Natural killer cell (primary cell): ENCODE measurements around the gene COL27A1. TPM values are rescaled to one million over a fixed set of nuclear protein-coding genes. Genes with fewer than 3 reads are reported as not detected.

Experiments
- ATAC-seq, 3 donors: fragments of 150-1000 bp in 2 of 3; fragments of 200-7000 bp in 1 of 3; cut with Tn5 transposase; 1 replicate in 1 of 3; 2 replicates in 2 of 3; pipeline ENCODE4 v1.10.0; 2021; ENCODE audit warnings: mild to moderate bottlenecking in 2 of 3, moderate library complexity in 2 of 3
- DNase-seq, 2 donors: peaks; one replicate each; pipeline versions ENCODE4 v3.0.0 to v3.0.0-alpha.2; 2013 to 2021; ENCODE audit warnings: mixed read lengths in 1 of 2
- H3K27ac ChIP-seq: one replicate; pipeline ENCODE4 v1.5.1; 2013; ENCODE audit warnings: mild to moderate bottlenecking, low read length
- H3K27me3 ChIP-seq: one replicate; pipeline ENCODE4 v1.6.1; 2013; ENCODE audit warnings: low read length; ENCODE audit not compliant: control insufficient read depth, insufficient read depth
- H3K36me3 ChIP-seq: one replicate; pipeline ENCODE4 v1.6.1; 2013; ENCODE audit warnings: low read length; ENCODE audit not compliant: control insufficient read depth, insufficient read depth
- H3K4me1 ChIP-seq: one replicate; pipeline ENCODE4 v1.6.1; 2013; ENCODE audit warnings: low read length; ENCODE audit not compliant: control insufficient read depth, insufficient read depth
- H3K4me3 ChIP-seq: one replicate; pipeline ENCODE4 v1.5.1; 2013; ENCODE audit warnings: low read length
- H3K9me3 ChIP-seq: one replicate; pipeline ENCODE4 v1.6.1; 2013; ENCODE audit warnings: low read length; ENCODE audit not compliant: control insufficient read depth, insufficient read depth
- H3K27ac Mint-ChIP-seq, 2 donors: one replicate each; pipeline ENCODE4 v1.8.0; 2022; ENCODE audit warnings: mild to moderate bottlenecking in 2 of 2, mixed read lengths in 2 of 2, moderate library complexity in 1 of 2
- H3K27me3 Mint-ChIP-seq, 2 donors: one replicate each; pipeline ENCODE4 v1.8.0; 2022; ENCODE audit warnings: low read depth in 2 of 2, mixed read lengths in 2 of 2
- H3K36me3 Mint-ChIP-seq: one replicate; pipeline ENCODE4 v1.8.0; 2022; ENCODE audit warnings: mixed read lengths
- H3K4me1 Mint-ChIP-seq, 2 donors: one replicate each; pipeline ENCODE4 v1.8.0; 2022; ENCODE audit warnings: mixed read lengths in 2 of 2
- H3K4me3 Mint-ChIP-seq: one replicate; pipeline ENCODE4 v1.8.0; 2022; ENCODE audit warnings: mild to moderate bottlenecking, moderate library complexity, mixed read lengths
- H3K9me3 Mint-ChIP-seq, 2 donors: one replicate each; pipeline ENCODE4 v1.8.0; 2022; ENCODE audit warnings: mixed read lengths in 2 of 2
- CTCF ChIP-seq: fragments of 200-600 bp; IDR thresholded peaks from one replicate; pipeline ENCODE4 v1.8.0; 2022; ENCODE audit warnings: antibody characterized with exemption
- WGBS: methylation state at CpG from one replicate; pipeline ENCODE4 v1.1.7; 2013; ENCODE audit warnings: missing lambda C conversion rate; ENCODE audit not compliant: insufficient coverage; 5-methylcytosine and 5-hydroxymethylcytosine counted together
- intact Hi-C: fragments of 100-400 bp; cut with micrococcal nuclease; formaldehyde crosslinking; loops from one replicate; pipeline ENCODE4 v1.14.2; 2022
- total RNA-seq, 4 donors: library from RNA; stranded (reverse); fragments of 120-200 nt in 1 of 4; gene quantifications; one replicate each; pipeline versions ENCODE4 v1.2.3 to v1.2.4, GENCODE V29; 2013 to 2022

Gene COL27A1
- total RNA-seq, 3 donors from 2014 or later (not counting 1 experiment from before 2014, with no cell fraction given): not detected

GRCh38 chr9:114161513-114161912 is 6.2 kb downstream of the COL27A1 start:
- Histone ChIP-seq H3K36me3 (no peaks in the 10 kb centered on the region), H3K9me3 (no peaks in the 10 kb centered on the region), H3K27me3 (peaks cover under 1% of the 10 kb centered on the region), H3K27ac (no peak overlapping the region), H3K4me3 (no peak overlapping the region), H3K4me1 (peaks cover under 1% of the 10 kb centered on the region)
- TF ChIP-seq CTCF: no peak
- Mint-ChIP-seq H3K27ac (no peak overlapping the region), H3K9me3 (no peaks in the 10 kb centered on the region), H3K36me3 (no peaks in the 10 kb centered on the region), H3K27me3 (peaks cover 13 to 14% of the 10 kb centered on the region in 2 donors), H3K4me1 (peaks cover under 1 to 1% of the 10 kb centered on the region in 2 donors), H3K4me3 (no peak overlapping the region)
- 87% methylated on average over 4 of the region's 4 CpGs for WGBS
- ATAC-seq: no peak
- no peak for DNase-seq
- intact Hi-C loops: no loop called here

- H3K9me3 Mint-ChIP-seq: no peaks in the 10 kb centered on the region
- no peak overlapping the region for H3K4me3 Mint-ChIP-seq
- H3K9me3 ChIP-seq: no peaks in the 10 kb centered on the region
- no peak for ATAC-seq
- peaks cover 0 to 7% of the 10 kb centered on the region in 2 donors for H3K27me3 Mint-ChIP-seq
- intact Hi-C loops: no loop called here
- H3K27ac Mint-ChIP-seq: no peak overlapping the region
- no peak overlapping the region for H3K4me3 ChIP-seq
- 21% methylated on average over 13 of the region's 13 CpGs for WGBS
- H3K4me1 Mint-ChIP-seq: no peaks in the 10 kb centered on the region
- no peak for DNase-seq
- H3K36me3 Mint-ChIP-seq: no peaks in the 10 kb centered on the region
- H3K36me3 ChIP-seq: no peaks in the 10 kb centered on the region
- H3K27ac ChIP-seq: no peak overlapping the region
- no peaks in the 10 kb centered on the region for H3K4me1 ChIP-seq
- no peaks in the 10 kb centered on the region for H3K27me3 ChIP-seq
- no peak for TF ChIP-seq CTCF
Measured at GRCh38 chr9:114163517-114163951, 8.2 kb downstream of the COL27A1 start.

GRCh38 chr9:114164191-114164794 is 9.0 kb downstream of the COL27A1 start:
- no peak for DNase-seq
- ATAC-seq: no peak
- no peak for TF ChIP-seq CTCF
- WGBS: 71% methylated on average over 1 of the region's 1 CpG
- Mint-ChIP-seq H3K9me3 (no peaks in the 10 kb centered on the region), H3K27ac (no peak overlapping the region), H3K36me3 (no peaks in the 10 kb centered on the region), H3K27me3 (peaks cover 0 to under 1% of the 10 kb centered on the region in 2 donors), H3K4me3 (no peak overlapping the region), H3K4me1 (no peaks in the 10 kb centered on the region)
- Histone ChIP-seq H3K27ac (no peak overlapping the region), H3K4me1 (no peaks in the 10 kb centered on the region), H3K4me3 (no peak overlapping the region), H3K36me3 (no peaks in the 10 kb centered on the region), H3K27me3 (no peaks in the 10 kb centered on the region), H3K9me3 (no peaks in the 10 kb centered on the region)
- intact Hi-C loops: no loop called here
